ENCODE data around the gene SSH3. TPM values are rescaled to one million over a fixed set of nuclear protein-coding genes. Genes with fewer than 3 reads are reported as not detected.

SSH3 gene, protein sequence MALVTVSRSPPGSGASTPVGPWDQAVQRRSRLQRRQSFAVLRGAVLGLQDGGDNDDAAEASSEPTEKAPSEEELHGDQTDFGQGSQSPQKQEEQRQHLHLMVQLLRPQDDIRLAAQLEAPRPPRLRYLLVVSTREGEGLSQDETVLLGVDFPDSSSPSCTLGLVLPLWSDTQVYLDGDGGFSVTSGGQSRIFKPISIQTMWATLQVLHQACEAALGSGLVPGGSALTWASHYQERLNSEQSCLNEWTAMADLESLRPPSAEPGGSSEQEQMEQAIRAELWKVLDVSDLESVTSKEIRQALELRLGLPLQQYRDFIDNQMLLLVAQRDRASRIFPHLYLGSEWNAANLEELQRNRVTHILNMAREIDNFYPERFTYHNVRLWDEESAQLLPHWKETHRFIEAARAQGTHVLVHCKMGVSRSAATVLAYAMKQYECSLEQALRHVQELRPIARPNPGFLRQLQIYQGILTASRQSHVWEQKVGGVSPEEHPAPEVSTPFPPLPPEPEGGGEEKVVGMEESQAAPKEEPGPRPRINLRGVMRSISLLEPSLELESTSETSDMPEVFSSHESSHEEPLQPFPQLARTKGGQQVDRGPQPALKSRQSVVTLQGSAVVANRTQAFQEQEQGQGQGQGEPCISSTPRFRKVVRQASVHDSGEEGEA
- total RNA-seq, result 20.2 and 57.3 TPM in 2 replicates

DNA sequence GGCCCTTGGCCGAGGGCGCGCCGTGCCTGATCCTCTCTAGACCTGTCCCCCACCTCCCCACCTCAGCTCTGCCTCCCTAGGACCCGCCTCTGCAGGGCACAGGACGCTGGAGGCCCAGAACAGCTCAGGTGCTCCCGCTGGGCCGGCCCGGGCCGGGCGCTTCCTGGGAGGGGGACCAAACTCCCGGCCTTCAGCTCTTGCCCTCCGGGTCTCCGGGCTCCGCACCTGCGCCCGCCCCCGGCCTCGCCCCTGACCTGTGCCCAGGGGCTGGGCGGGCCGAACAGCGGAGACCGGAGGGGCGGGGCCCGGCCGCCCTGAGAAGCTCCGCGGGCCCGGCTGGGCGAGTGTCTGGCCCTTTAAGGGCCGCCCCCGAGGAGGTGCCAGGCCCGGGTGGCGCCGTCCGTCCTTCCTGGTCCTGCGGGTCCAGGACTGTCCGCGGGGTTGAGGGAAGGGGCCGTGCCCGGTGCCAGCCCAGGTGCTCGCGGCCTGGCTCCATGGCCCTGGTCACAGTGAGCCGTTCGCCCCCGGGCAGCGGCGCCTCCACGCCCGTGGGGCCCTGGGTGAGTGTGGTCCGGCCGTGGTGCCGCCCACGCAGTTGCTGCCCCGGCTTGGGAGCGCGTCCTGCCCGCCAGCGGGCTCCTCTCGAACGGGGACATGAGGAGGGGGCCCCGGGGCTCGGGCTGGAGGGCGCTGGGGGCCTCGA lies at the start of gene SSH3:
SSH3 (plus strand) TSS at position 399 of the 703 bp plus-strand sequence; CDS start at position 495, 96 bp downstream.

DNA sequence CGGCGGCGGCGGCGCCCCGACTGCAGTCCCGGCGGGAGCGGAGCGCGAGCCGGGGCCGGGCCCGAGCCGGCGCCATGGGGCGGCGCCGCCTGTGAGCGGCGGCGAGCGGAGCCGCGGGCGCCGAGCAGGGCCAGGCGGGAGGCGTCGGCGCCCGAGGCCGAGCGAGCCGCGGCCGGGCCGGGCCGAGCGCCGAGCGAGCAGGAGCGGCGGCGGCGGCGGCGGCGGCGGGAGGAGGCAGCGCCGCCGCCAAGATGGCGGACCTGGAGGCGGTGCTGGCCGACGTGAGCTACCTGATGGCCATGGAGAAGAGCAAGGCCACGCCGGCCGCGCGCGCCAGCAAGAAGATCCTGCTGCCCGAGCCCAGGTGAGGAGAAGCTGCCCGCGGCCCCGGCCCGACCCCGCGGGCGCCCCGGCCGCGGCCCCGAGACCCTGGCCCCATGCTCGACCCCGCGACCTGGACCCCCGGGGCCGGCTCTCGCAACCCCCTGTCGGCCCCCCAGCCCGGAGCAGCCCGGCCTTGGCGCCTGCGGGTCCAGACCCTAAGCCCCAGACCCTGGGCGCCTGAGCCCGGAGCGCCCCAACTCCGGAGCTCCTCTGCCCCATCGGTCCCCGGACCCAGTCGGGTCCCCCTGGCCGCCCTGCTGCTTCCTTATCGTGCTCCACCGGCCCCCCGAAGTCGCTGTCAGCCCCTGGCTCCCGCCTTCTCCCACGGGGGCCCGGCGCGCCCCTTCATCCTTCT lies 36.7 kb upstream of the SSH3 start, which contains the start of gene GRK2:
GRK2 (plus strand) TSS at position 25 of the 739 bp plus-strand sequence; CDS start at position 252, 227 bp downstream.

DNA sequence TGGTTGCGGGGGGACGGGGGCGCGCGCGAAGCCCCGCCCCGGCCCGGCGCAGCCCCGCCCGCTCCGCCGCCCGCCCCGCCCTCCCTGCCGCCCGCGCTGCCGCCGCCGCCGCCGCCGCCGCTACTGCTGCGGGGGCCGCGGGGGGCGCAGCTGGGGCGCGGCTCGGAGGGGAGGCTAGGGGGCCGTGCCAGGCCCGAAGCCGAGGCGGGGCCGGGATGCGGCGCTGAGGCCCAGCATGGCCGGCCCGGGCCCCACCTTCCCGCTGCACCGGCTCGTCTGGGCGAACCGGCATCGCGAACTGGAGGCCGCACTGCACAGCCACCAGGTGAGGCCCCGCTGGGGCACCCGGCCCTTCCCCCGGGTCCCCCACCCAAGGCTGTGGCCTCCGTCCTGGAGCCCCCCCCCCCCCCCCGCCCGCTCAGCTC lies 14.1 kb upstream of the SSH3 start, which contains the start of gene ANKRD13D:
ANKRD13D (plus strand) TSS at position 78 of the 425 bp plus-strand sequence; CDS start at position 236, 158 bp downstream.

DNA sequence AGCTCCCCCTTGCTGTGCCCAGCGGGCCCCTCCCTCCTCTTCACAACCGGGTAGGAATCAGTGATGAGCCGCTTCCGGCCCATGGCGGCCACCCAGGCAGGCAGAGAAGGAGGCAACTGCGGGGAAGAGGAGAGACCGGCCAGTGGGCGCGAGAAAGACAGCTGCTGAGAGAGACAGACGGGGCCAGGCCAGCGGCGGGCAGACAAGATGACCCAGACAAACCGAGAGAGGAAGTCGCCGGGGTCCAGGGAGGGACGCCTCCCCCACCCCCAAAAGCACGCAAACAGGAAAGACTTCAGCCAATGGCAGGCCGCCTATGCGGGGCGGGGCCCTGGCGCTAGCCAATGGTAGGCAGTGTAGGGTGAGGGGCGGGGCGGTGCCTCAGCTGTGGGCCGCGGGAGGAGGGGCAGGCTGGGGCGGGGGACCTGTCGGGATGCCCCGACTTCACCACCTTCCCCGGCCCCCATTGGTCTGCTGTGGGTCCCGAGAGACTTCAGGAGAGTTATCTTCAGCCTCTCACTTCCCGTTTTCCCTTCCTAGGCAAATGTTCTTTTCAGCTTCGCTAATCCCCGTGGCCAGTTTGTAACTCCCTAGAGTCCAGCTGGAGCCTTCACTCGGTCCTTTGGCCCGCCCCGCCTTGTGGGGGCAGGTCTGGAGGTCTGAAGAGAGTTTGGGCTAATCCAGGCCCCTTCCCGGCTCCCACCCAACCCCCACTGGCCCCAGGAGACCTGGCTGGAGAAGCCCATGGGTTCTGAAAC lies 50.2 kb downstream of the SSH3 start, which contains the start of gene POLD4:
POLD4 (minus strand) TSS at position 230 of the 758 bp plus-strand sequence; CDS start at position 83, 147 bp downstream.

Other genes with a start within 250 kb of the SSH3 start
- 38.5 and 94.6 TPM in 2 replicates for gene RHOD, start 246.7 kb upstream of the SSH3 start, total RNA-seq
- gene KDM2A, start 184.3 kb upstream of the SSH3 start, total RNA-seq, result 28.2 and 39.9 TPM in 2 replicates
- 36.5 and 39.3 TPM in 2 replicates for gene GRK2, start 37.1 kb upstream of the SSH3 start, total RNA-seq
- 31.4 and 32.5 TPM in 2 replicates for gene ANKRD13D, start 14.2 kb upstream of the SSH3 start, total RNA-seq
- gene POLD4, start 50.0 kb downstream of the SSH3 start, total RNA-seq, result 117 and 123 TPM in 2 replicates
- gene CLCF1, start 70.1 kb downstream of the SSH3 start, total RNA-seq, result 17.8 and 29.8 TPM in 2 replicates
- 7.4 and 9.8 TPM in 2 replicates for gene RAD9A, start 88.5 kb downstream of the SSH3 start, total RNA-seq
- 266 and 298 TPM in 2 replicates for gene PPP1CA, start 98.3 kb downstream of the SSH3 start, total RNA-seq
- gene TBC1D10C, start 100.6 kb downstream of the SSH3 start, total RNA-seq, result 0.33 and 0.76 TPM in 2 replicates
- gene CARNS1, start 112.1 kb downstream of the SSH3 start, total RNA-seq, result 0.33 and 7.5 TPM in 2 replicates
- 55.7 and 76.3 TPM in 2 replicates for gene RPS6KB2, start 125.0 kb downstream of the SSH3 start, total RNA-seq
- 0.25 and 1.8 TPM in 2 replicates for gene PTPRCAP, start 134.2 kb downstream of the SSH3 start, total RNA-seq
- 145 and 203 TPM in 2 replicates for gene CORO1B, start 139.9 kb downstream of the SSH3 start, total RNA-seq
- not detected in 2 replicates for gene GPR152, start 149.2 kb downstream of the SSH3 start, total RNA-seq
- gene CABP4, start 151.8 kb downstream of the SSH3 start, total RNA-seq, result not detected in 2 replicates
- gene TMEM134, start 165.7 kb downstream of the SSH3 start, total RNA-seq, result 58.2 and 61.9 TPM in 2 replicates
- 59.2 and 87.3 TPM in 2 replicates for gene AIP, start 179.5 kb downstream of the SSH3 start, total RNA-seq
- 93.2 and 138 TPM in 2 replicates for gene PITPNM1, start 201.8 kb downstream of the SSH3 start, total RNA-seq
- gene CDK2AP2, start 204.6 kb downstream of the SSH3 start, total RNA-seq, result 107 and 165 TPM in 2 replicates
- not detected in 2 replicates for gene CABP2, start 219.9 kb downstream of the SSH3 start, total RNA-seq

All from mesangial cell (primary cell).